Measurements from ENCODE around the gene SAMD4A.

DNA sequence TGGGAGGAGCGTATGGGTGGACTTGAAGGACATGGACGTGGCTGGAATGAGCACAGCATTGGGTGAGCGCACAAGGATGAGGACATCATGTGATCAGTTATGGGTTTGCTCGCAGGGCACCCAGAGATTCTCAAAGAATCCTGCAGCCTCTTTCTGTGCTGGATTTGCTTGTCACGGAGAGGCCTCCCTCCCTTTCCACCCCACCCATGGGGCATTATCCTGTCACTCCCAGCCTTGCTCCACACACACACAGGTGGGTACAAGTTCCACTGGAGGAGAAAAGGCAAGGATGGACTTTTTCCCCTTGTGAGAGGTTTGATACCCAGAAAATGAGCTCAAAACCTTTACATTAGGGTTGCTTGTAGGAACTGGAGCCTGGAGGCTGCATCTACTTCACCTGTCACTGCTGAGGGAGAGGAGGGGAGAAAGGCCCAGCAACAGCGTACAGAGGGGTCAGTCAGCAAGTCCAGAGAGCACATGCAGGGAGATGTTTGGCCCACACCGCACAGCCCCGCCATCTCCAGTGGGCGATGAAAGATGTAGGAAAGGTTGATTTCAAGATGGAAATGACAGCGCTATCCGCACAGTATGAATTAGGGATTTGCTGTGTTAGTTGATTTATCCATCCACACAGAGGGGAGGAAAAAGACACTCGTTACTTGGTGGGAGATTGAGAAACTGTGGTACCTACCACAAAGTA is 223.0 kb downstream of the SAMD4A start:
- TF ChIP-seq, protein P1, sequence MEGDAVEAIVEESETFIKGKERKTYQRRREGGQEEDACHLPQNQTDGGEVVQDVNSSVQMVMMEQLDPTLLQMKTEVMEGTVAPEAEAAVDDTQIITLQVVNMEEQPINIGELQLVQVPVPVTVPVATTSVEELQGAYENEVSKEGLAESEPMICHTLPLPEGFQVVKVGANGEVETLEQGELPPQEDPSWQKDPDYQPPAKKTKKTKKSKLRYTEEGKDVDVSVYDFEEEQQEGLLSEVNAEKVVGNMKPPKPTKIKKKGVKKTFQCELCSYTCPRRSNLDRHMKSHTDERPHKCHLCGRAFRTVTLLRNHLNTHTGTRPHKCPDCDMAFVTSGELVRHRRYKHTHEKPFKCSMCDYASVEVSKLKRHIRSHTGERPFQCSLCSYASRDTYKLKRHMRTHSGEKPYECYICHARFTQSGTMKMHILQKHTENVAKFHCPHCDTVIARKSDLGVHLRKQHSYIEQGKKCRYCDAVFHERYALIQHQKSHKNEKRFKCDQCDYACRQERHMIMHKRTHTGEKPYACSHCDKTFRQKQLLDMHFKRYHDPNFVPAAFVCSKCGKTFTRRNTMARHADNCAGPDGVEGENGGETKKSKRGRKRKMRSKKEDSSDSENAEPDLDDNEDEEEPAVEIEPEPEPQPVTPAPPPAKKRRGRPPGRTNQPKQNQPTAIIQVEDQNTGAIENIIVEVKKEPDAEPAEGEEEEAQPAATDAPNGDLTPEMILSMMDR (IDR thresholded peaks at IDR 0.05; ENCODE audit: low read length): no peak
- TF ChIP-seq EZH2 (IDR thresholded peaks at IDR 0.05; ENCODE audit: borderline replicate concordance, low read length): no peak

Measured in OCI-LY1 (cell line).